COLO829 (cell line): ENCODE measurements around the gene CDH4.

Experiments used
- DNase-seq: peaks from one replicate; pipeline ENCODE4 v3.0.0; 2012; ENCODE audit warnings: low spot score

Gene CDH4

DNA sequence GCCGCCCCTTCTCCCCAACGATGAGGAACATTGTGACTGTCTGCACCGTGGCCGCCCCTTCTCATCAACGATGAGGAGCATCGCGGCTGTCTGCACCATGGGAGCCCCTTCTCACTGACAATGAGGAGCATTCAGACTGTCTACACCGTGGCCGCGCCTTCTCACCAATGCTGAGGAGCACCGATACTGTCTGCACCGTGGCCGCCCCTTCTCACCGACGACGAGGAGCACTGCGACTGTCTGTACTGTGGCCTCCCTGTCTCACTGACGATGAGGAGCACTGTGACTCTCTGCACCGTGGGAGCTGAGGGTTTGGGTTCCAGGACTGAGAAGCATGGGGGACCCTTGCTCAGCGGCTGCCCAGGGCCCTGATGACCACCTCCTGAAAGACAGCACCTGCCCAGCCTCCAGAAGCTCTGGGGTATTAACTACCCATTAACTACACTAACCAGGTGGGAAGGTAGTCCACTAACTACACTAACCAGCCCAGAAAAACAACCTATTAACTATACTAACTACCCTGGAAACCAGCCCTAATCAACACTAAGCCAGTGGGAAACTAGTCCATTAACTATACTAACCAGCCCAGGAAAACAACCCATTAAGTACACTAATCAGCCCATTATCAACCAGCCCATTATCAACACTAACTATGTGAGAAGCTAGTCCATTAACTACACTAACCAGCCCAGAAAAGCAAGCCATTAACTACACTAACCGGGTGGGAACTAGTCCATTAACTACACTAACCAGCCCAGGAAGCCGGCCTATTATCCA lies 696.7 kb downstream of the CDH4 start:
- DNase-seq, result no peak

DNA sequence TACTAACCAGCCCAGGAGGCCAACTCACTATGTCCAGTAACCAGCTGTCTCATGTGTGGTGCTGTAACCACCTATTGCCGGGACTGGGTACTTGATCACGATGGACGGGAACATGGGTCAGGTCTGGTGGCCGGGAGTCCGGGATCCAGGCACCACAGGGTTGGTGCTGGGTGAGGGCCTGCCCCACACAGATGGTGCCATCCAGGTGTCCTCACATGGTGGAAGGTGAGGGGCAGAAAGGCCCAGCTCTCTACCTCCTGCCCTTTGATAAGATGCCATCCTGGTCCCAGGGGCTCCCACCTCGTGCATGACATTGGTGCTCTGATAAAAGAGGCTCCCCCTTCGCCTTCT lies 697.3 kb downstream of the CDH4 start:
- no peak for DNase-seq

DNA sequence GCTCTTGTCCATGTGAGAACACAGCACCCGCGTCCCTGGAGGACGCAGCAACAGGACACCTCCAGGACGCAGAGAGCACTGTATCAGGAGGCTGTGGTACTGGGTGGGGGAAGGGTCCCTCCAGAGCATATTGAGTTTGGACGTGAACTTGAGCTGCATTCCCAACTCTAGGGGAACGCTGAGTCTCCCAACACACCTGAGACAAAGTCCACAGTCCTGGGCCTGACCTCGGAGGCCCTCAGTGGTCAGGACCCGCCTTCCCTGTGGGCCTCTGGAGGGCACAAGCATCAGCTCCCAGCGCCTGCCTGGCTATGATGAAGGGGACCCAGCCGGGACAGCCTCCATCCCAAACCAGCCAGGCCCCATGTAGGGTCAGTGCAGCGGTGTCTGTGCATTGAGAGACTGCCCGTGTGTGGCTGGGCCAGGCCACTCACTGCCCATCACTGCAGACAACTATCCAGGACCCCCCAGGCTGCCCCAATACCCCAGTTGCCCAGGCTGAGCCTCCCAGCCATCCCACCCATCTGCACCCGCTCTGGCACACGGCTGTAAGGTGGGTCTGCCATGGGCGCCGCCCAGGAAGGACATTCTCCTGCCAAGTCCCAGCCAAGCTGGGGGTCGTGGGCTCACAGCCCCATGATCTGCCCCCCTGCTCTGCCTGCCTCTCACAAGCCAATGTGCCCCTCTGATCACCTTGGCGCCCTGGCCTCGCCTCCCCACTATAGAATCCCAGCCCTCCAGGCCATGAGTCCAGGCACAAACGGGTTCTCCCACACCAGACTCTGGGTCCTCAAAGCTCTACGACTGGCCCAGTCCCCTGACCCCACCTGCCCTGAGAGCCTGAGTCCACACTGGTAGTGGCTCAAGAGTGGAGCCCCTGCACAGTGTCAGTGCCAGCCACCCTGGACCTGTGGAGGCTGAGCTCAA lies 697.9 kb downstream of the CDH4 start:
- no peak for DNase-seq

DNA sequence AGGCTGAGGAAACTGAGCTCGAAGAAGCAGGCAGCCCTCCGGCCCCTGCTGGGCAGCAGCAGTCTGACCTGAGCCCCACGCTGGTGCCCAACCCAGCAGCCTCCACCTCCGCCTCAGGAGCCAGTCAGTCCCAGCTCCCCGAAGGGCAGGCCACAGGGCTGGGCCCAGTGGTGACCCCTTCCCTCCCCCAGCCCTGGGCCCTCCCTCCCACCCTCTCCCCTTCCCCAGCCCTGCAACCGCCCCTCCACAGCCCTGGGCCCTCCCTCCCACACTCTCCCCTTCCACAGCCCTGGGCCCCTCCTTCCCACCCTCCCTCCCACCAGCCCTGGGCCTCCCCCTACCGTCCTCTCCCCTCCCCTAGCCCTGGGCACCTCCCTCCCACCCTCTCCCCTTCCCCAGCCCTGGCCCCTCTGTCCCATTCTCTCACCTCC lies 698.6 kb downstream of the CDH4 start:
- DNase-seq, result no peak

DNA sequence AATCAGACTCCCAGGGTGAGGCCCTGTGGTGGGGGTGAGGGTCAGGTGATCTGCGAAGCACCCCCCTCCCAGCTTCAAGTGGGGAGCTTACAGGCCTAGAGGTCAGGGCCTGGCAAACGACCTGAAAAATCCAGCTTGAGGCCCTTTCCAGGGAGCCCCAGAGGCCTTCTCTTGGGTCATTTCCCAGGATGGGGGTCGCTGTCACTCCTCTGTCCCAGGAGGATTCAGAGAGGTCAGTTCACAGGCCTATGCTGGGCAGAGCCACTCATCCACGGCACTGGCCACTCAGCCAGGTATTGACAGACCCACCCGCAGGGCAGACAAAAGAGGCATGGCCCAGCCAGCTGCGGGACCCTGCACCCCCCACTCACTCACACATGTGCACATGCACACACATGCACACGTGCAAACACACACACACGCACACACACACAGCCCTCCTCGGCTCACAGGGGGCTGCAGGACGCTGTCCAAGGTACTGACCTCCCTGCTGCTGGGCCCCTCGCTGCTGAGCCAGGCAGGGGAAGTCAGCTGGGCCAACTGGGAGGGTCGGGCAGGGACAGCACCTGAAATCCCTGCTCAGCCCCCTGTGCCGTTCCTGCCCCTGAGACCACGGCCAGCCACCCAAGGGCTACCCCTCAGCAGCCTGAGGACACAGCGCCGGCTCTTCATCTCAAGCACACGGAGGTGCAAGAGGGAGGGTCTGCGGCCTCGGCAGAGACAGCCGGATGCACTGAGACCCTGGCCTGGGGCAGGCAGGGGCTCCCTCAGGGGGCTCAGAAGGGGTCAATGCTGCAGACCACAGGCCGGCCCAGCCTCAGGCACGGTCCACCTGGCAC lies 699.9 kb downstream of the CDH4 start:
- no peak for DNase-seq

DNA sequence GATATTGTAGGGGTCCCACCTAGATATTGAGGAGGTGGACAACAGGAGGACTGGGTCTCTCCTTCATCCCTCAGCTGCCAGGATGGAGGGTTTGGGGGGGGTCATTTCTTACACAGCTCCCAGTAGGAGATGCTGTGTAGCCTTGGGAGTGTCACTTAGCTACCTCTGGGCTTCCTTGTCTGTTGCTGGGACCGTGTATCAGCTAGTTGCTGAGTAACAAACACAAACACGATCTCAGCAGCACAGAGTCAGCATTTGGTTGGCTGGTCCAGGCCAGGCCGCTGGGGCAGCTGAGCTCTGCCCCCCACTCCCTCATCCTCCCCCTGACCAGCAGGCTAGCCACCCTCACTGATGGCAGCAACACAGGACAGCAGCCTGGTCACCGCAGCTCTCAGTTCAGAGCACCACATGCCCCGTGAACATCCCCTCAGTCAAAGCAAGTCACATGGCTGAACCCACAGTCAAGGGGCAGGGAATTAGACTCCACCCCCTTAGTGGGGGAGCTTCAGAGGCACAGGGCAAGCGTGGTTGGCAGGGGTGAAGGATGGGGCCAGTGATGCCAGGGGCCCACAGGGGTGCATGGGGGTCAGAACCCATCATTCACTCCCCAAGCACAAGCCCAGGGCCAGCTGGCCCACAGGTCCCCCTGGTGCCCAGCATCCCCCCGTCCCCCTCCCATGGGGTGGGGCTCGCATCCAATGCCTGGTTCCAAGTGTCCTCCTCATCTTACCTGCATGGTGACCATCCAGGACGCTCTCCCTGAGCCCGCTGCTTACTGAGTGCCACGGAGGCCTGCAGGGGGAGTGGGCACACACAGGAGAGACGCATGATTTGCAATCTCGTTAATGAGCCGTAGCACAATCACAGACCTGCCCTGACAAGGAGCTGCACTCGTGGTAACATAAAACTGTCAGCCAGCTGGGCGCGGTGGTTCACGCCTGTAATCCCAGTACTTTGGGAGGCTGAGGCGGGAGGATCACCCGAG lies 701.3 kb downstream of the CDH4 start:
- no peak for DNase-seq

DNA sequence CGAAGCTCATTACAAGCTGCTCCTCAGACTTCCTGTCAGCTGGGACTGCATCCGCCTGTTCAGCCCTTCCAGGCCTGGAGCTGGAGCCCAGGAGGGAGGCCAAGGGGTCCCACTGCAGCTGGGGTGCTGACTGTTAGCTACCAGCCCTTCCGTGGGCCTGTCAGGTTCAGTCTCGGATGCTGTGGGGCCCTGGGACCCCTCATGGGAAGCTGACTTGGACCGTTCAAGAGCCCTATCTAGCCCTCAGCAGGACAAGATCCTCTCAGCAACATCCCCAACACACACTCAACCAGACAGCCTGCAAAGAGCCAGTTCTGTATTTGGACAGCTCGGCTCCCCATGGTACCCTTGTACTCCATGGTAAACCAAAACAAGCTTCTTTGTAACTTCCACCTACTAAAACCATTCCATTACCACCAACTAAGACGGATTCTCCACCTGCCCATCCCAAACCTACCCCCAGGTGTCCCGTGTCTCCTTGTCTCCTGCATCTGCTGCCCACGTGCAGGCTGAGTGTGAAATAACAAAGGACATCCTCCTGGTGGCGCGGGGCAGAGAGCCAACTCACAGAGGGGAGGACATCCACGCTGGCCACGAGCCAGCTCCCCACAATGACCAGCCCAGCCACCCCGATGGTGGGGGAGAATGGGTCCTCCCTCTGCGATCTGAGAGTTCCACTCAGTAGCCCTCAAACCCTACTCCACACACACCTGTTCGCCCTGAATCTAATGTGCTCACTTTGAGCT lies 702.4 kb downstream of the CDH4 start:
- no peak for DNase-seq

DNA sequence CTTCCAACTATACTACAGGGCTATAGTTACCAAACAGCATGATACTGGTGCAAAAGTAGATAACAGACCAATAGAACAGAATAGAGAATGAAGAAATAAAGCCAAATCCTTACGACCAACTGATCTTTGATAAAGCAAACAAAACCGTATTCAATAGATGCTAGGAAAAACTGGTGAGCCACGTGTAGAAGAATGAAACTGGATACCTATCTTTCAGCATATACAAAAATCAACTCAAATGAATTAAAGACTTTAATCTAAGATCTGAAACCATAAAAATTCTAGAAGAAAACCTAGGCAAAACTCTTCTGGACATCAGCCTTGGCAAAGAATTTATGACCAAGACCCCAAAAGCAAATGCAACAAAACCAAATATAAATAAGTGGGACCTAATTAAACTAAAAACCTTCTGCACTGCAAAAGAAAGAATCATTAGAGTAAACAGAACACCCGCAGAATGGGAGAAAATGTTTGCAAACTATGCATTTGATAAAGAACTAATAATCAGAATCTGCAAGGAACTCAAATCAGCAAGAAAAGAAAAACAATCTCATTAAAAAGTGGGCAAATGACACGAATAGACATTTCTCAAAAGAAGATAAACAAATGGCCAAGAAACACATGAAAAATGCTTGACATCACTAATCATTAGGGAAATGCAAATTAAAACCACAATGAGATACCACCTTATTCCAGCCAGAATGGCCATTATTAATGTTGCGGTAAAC lies 703.8 kb downstream of the CDH4 start:
- DNase-seq, result no peak

DNA sequence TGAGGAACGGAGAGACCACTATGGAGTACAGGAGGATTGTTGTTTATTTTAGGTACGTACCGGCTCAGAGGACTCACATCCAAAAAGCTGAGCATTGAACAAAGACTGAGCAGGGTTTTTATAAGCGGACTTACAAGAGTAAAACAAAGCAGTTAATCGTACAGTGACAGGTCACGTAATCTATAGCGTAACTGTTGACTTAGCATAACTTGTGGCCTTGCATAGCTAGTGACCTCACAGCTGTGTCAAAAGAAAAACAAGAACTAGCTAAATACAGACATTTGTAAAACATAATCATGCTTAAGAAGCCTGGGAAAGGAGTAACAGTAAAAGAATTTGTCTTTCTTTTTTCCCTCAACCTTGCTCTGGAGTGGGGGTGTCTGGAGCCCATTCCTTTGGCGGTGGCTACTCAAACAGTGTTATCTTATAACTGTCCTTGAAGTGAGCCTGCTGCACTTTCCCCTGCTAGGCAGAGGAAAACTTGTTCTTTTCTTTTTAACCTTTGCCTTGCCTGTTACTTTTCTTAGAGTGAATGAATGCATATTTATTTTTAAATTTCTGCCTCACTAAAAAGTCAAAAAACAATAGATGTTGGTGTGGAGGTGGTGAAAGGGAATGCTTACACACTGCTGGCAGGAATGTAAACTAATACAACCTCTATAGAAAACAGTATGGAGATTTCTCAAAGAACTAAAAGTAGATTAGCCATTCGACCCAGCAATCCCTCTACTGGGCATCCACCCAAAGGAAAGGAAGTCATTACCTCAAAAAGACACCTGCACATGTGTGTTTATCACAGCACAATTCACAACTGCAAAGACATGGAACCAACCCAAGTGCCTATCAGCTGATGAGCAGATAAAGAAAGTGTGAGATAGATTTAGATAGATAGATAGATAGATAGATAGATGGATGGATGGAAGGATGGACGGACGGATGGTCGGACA lies 704.6 kb downstream of the CDH4 start:
- DNase-seq, result no peak

DNA sequence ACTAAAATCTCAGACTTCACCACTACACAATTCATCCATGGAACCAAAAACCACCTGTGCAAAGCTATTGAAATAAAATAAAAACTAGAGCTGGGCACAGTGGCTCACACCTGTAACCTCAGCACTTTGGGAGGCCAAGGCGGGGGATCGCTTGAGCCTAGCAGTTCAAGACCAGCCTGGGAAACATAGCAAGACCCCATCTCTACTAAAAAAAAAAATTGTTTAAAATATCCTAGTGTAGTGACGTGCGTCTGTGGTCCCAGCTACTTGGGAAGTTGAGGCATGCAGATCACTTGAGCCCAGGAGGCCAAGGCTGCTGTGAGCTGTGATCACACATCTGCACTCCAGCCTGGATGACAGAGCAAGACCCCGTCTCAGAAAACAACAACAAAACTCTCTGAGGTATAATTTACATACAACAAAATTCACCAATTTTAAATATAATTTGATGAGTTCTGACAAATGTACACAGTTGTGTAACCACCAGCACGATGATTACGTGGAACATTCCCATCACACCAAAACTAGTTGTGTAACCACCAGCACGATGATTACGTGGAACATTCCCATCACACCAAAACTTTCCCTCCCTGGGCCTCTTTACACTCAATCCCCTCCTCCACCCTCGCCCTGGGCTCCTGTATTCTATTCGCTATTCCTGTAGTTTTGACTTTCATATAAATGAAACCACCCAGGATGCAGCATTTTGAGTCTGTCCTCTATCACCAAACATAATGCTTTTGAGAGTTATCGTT lies 706.1 kb downstream of the CDH4 start:
- DNase-seq, result no peak

DNA sequence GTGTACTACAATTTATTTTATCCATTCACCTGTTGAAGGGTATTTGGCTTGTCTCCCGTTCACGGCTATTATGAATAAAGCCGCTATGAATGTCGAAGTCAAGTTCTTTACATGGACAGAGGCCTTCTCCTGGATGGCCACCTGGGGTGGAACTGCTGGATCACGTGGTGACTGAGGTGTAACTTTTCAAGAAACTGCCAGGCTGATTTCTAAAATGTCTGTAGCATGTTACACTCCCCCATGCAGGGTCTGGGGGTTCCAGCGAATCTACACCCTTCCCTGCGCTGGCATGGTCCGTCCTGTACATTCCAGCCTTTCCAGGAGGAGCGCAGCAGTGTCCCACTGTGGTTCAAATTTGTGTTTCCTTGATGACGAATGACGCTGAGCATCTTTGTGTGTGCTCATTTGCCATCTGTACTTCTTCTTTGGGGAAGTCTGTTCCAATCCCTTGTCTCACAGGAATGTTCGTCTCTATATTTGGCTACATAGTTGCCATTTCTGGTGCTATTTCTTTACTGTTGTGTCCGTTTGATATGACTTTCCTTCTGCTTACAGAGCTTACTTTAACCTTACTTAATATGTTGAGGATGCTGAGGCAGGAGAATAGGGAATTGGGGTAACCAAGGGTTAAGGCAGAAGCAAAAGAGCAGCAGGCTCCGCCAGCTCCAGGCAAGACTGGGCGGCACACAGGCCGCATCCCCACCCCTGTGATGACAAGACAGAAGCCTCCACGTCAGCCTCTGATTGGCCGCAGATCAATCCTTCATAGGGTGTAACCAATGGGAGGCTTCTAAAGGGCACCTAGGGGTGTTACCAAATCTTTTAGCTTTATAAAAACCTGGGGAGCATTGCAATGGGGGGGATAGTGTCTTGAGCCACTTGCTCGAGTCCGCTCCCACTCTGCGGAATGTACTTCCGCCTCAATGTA lies 707.0 kb downstream of the CDH4 start:
- no peak for DNase-seq

DNA sequence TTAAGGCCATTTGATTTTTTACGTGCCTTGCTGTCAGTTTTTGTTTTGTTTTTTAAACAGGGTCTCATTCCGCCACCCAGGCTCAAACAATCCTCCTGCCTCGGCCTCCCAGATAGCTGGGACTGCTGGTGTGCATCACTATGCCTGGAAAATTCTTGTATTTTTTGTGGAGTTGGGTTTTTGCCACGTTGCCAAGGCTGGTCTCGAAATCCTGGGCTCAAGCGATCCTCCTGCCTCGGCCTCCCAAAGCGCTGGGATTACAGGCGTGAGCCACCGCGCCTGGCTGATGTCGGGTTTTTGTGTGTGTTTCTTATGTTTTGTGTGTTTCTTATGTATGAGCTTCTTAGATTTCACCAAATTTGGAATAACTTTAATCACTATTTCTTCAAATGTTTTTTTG lies 708.8 kb downstream of the CDH4 start:
- no peak for DNase-seq

DNA sequence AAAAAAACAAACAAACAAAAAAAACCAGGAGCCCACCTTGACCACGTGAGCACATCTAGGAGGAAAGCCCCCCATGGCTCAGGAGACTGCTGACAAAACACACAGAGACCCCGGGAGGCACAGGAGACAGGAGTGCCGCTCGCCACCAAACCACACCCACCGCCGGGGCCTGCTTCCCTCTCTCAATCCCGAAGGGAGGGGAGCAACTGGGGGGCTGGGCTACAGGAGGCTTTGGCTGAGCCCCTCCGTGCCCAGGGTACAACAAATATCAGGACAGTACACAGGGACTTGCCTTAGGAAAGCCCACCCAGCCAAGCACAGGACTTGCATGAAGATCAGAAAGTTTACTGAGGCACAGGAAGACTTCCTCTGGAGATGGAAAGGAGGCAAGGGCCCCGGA lies 711.1 kb downstream of the CDH4 start:
- DNase-seq, result no peak

DNA sequence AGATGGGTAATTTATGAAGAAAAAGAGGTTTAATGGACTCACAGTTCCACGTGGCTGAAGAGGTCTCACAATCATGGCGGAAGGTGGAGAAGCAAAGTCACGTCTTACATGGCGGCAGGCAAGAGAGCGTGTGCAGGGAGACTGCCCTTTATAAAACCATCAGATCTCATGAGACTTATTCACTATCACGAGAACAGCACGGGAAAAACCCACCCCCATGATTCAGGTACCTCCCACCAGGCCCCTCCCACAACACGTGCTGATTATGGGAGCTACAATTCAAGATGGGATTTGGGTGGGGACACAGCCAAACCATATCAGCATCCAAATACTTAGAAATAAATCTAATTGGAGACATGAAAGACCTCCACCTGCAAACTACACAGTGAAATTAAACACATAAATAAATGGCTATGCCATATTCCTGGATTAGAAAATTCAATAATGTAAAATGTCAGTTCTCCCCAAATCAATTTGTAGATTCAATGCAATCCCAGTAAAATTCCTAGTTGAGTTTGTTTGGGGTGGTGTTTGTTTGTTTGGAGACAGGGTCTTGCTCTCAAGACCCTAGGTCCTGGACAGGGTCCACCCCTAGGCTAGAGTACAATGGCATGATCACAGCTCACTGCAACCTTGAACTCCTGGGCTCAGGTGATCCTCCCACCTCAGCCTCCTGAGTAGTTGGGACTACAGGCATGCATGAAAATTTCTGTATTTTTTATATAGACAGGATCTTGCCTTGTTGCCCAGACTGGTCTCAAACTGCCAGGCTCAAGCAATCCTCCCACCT lies 712.0 kb downstream of the CDH4 start:
- DNase-seq, result no peak

DNA sequence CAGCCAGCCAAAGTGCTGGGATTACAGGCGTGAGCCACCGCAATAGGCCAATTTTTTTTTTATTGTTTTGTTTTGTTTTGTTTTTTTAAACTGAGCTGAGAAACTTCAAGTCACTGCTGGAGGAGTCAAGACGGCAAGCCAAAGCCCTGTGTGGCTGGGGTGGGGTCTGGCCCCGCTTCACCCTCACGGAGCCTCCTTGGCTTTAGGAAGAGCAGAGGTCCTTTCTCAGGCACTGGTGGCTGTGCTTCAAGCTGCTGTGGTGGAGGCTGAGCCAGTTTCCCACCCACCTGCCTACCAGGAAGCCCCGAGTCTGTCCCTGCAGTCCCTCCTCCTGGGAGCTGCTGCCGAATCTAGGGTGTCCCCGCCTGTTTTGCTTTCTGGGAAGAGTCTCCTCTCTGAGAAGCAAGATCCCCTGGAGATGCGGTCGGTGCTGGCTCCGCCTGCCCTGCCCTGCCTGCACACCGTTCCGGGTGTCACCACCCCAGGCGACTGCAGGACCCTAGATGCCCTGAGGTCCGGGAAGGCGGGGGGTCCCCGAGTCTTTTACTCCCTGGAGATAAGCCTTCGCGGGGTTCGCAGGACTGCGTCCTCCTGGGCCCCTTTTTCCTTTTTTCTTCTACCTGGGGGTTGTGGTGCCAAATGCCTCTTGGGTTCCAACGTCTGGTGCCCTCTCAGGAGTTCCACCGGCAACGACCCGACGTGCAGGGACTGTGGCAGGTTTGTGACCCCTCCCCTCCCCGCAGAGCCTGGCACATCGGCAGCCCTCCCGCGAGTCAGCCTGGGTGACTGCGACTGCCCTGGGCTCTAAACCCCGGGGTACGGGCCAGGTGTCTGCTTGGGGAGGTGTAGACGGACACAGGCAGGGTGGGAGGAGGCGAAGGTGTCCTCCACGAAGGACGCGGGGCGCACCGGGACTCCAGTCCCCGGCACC lies 712.9 kb downstream of the CDH4 start:
- no peak for DNase-seq
